Measurements from ENCODE around the gene SUCNR1. TPM values are rescaled to one million over a fixed set of nuclear protein-coding genes. Genes with fewer than 3 reads are reported as not detected.
"Not testable (repeated sequence)": the region's sequence is repeated elsewhere in the genome, so short reads cannot be mapped to it uniquely, and the experiment has no call there.

The SUCNR1 gene
- total RNA-seq, 1 experiment from 2014 or later: 0.03 TPM

DNA sequence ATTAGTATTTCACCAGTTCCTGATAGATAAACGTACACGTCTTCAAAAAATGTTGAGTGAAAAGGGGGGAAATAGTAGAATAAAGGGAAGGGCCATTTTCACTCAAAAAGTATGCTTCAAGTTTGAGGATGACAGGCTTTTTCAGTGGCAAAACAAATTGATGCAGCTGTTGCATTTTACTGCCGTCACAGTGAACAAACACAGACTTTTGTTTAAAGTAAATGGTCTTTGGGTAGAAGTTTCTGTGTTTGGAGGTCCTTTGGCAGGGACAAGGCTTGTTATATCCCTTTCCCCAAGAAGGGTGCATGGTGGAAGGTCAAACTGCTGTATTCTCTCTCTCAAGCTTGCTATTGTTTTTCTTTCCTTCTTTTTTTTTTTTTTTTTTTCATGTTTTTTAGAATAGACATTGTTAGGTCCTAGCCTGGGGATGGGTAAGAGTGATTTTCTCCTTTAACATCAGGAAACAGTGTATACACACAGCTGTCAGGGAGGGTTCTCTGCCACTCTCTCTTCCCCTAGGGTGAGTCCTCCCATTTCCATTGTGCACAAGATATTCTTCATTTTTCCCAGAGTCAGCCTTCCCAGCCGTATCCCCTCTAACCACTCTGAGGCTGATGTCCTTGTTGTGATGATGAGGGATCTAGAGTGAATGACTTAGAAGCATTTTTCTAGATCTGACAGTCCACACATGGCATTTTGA lies 6.6 kb upstream of the SUCNR1 start:
- in situ Hi-C loops (cut with HindIII; ENCODE audit: low pct_unique_long_range_greater_than_20kb, low sequenced_read_pairs): no loop called here
- DNase-seq (ENCODE audit: low read depth, low spot score): no peak

DNA sequence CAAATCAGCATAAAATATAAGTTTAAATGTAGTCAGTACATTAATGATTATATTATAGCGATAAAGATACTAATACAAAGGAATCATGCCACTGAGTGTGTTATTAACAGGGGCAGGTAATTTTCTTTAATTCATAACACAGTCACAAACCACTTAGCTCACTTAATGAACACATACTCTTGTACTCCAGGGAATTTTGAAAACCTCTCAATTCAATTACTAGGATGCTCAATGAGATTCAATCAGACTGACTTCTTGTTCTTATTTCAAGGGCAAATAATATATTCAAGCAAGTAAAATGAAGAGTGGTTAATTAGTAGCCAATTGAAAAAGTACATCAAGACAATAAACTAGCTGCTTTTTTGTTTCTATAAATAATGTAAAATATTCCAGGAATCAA lies 5.8 kb upstream of the SUCNR1 start:
- DNase-seq (ENCODE audit: low read depth, low spot score): no peak
- in situ Hi-C loops (cut with HindIII; ENCODE audit: low pct_unique_long_range_greater_than_20kb, low sequenced_read_pairs): no loop called here

DNA sequence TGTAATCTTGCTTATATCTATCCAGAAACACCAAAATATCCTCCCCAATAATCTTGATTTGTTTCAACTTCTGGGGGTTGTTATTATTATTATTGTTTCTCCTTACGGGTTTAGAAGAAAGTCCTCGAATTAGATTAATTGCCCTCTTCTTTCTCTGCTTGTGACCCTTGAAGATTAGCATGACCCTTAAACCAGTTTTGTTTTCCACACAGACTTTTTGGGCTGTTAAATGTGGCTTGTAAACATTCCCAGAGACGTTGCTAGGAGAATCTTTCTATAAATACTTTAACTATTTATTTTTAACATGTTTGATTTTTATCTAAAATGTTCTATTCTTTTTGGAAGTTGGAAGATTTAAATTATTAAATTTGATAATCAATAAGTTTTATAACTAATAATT lies 4.3 kb upstream of the SUCNR1 start:
- in situ Hi-C loops (cut with HindIII; ENCODE audit: low pct_unique_long_range_greater_than_20kb, low sequenced_read_pairs): no loop called here
- DNase-seq (ENCODE audit: low read depth, low spot score): no peak

DNA sequence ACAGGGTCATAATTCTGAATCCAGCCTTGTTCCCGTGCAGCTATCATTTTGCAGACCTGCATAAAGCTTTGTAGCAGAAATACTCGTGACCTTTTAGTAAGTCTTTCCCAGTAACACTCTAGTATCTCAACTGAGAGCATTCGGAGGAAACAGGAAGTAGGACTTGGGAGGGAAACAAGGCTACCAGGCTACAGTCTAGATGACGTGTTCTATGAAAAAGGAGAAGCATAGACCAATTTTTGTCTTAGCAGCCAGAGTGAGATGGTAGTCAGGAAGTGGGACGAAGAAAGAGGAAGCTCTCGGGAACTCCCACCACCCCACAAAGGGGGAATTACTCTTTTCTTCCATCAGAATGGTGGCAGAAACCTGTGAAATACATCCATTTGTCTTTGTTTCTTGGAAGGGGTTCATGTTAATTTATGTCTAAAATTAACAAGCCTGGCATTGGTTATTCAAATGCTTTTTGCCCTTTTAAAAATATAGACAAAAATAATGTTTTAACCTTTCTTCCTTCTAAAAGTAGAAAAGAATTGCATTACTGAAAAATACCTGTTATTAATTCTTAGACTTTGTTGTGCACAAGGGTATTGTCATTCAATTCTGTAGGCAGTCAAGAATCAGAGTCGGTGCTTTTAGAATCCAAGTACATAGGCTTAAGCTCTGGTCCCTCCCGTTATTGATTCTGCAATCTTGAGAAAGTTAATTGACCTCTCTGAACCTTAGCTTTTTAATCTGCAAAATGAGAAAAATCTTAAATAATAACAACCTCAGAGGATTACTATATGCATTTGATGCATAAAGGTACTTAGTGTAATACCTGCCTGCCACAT lies 1.6 kb upstream of the SUCNR1 start:
- peak; percentile 56 for DNase-seq (ENCODE audit: low read depth, low spot score)
- in situ Hi-C loops (cut with HindIII; ENCODE audit: low pct_unique_long_range_greater_than_20kb, low sequenced_read_pairs): no loop called here

DNA sequence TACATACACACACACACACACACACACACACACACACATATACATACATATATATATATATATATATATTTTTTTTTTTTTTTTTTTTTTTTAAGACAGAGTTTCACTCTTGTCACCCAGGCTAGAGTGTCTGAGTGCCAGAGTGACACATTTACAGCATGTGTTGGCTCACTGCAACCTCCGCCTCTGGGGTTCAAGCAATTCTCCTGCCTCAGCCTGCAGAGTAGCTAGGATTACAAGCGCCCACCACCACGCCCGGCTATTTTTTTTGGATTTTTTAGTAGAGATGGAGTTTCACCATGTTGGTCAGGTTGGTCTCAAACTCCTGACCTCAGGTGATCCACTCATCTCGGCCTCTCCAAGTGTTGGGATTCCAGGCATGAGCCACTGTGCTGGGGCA lies 636 bp downstream of the SUCNR1 start:
- in situ Hi-C loops (cut with HindIII; ENCODE audit: low pct_unique_long_range_greater_than_20kb, low sequenced_read_pairs); DNase-seq (ENCODE audit: low read depth, low spot score): not testable (repeated sequence)

DNA sequence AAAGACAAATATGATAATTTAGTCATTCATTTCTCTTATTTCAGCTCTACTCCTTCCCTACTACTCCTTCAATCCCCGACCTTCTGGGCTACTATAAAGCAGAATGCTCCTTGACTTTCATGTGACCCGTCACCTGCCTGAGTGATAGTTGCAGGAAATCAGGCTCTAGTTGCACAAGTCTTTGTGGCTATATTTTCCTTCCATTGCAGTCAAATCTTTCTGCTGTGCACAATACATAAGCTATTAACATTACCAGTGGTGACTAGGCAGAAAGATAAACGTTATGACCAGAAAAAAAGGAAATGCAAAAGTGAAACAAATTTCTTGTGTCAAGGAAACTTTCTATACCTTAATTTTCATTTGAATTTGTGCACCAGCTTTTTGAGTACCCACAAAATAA lies 2.3 kb downstream of the SUCNR1 start:
- in situ Hi-C loops (cut with HindIII; ENCODE audit: low pct_unique_long_range_greater_than_20kb, low sequenced_read_pairs): no loop called here
- DNase-seq (ENCODE audit: low read depth, low spot score): peak; percentile 46

DNA sequence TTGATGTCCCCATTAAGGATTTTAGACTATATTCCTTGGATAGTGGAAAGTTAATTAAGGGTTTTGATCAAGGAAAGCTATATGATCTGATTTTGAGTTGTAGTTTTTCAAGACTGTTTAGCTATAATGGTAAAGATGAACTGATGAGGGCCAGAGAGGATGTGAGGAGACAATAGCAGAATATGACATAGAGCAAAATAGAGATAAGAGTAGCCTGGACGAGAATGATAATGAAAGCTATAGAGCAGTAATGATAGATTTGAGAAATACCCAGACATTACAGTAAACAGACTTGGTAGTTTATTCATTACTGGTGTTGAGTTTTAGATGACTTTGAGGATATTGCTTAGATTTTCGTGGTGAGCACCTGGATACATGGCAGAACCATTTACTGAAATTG lies 3.8 kb downstream of the SUCNR1 start:
- in situ Hi-C loops (cut with HindIII; ENCODE audit: low pct_unique_long_range_greater_than_20kb, low sequenced_read_pairs): no loop called here
- no peak for DNase-seq (ENCODE audit: low read depth, low spot score)

DNA sequence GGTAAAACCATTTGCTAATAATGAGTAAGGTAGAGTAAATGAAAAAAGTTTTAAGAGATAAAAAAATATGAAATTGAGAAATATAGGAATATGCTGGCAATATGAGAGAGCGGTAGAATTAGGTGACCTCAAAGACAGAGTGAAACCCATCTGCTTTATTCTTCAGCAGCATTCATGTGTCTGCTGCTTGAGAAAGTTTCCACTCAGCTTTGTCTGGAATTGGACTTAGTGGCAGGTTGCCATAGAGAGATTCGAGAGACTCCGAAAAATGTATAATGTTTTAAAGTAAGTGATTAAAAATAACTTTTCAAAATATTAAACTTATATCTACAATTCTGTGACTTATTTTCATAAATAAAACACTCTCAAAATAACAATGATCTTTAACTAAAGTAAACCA lies 5.0 kb downstream of the SUCNR1 start:
- DNase-seq (ENCODE audit: low read depth, low spot score): no peak
- in situ Hi-C loops (cut with HindIII; ENCODE audit: low pct_unique_long_range_greater_than_20kb, low sequenced_read_pairs): no loop called here

DNA sequence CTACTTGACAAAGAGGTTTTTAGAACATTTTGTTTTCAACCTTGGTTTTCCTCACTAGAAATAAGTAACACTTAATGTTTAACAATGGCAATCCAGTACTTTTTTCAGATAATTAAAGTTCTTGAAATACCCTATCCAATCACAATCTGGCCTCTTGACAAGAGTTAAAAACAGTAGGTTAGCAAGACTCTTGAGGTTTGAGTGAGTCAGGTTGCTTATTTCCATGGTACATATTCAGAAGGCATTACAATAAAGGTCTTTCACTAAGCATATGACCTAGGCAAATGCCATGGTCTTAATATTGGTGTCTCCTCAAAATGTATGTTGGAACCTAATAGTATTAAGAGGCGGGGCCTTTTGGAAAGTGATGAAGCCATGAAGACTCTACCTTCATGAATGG lies 5.6 kb downstream of the SUCNR1 start:
- peak; percentile 2 for DNase-seq (ENCODE audit: low read depth, low spot score)
- in situ Hi-C loops (cut with HindIII; ENCODE audit: low pct_unique_long_range_greater_than_20kb, low sequenced_read_pairs): no loop called here

DNA sequence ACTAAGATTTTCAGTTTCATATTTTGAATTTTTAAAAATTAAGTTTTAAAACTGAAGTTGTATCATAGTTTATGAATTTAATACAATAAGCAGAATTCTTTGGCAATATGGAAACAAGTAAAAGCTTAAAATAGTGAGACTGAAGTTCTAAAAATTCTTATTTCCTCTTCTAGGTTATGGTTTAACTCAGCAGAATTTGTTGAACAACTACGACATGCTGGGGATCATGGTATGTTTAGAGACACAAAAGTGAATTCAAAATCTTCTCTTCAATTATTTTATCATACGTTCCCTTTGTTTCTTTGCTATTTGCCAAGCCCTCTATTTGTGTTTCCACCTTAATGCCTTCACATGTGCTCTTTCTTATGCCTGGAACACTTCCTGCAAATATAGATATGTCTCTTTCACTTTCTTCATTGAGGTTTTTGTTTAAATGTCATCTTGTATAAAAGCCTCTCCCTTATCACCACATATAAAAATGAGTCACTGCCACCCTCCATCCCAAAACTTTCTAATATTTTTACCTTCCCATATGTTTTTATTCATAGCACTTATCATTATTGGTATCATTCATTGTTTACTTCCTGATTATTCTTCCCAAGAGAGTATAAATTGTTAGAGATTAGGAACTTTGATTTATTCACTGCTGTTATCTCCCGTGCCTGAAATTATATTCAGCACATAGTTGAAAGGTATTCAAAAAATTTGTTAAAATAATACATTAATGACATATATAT lies 6.4 kb downstream of the SUCNR1 start:
- no peak for DNase-seq (ENCODE audit: low read depth, low spot score)
- in situ Hi-C loops (cut with HindIII; ENCODE audit: low pct_unique_long_range_greater_than_20kb, low sequenced_read_pairs): no loop called here

DNA sequence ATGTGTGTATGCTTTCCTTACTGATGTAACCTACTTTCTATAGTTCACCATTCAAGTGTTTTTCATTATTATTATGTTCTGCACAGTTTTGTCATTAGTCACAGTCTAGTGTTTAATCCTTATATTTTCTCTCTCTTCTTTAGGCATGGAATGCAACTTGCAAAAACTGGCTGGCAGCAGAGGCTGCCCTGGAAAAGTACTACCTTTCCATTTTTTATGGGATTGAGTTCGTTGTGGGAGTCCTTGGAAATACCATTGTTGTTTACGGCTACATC lies 6.9 kb downstream of the SUCNR1 start:
- in situ Hi-C loops (cut with HindIII; ENCODE audit: low pct_unique_long_range_greater_than_20kb, low sequenced_read_pairs): no loop called here
- no peak for DNase-seq (ENCODE audit: low read depth, low spot score)

DNA sequence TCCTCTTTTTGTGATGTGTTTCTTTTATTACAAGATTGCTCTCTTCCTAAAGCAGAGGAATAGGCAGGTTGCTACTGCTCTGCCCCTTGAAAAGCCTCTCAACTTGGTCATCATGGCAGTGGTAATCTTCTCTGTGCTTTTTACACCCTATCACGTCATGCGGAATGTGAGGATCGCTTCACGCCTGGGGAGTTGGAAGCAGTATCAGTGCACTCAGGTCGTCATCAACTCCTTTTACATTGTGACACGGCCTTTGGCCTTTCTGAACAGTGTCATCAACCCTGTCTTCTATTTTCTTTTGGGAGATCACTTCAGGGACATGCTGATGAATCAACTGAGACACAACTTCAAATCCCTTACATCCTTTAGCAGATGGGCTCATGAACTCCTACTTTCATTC lies 7.7 kb downstream of the SUCNR1 start:
- DNase-seq (ENCODE audit: low read depth, low spot score): no peak
- in situ Hi-C loops (cut with HindIII; ENCODE audit: low pct_unique_long_range_greater_than_20kb, low sequenced_read_pairs): no loop called here

DNA sequence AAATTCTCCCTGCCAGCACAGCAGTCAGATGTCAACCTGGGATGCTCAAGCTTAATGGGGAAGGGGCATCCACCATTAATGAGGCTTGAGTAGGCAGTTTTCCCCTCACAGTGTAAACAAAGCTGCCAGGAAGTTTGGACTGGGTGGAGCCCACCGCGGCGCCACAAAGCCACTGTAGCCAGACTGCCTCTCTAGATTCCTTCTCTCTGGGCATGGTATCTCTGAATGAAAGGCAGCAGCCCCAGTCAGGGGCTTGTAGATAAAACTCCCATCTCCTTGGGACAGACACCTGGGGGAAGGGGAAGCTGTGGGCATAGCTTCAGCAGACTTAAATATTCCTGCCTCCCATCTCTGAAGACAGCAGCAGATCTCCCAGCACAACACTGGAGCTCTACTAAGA lies 12.0 kb downstream of the SUCNR1 start:
- DNase-seq (ENCODE audit: low read depth, low spot score); in situ Hi-C loops (cut with HindIII; ENCODE audit: low pct_unique_long_range_greater_than_20kb, low sequenced_read_pairs): not testable (repeated sequence)

DNA sequence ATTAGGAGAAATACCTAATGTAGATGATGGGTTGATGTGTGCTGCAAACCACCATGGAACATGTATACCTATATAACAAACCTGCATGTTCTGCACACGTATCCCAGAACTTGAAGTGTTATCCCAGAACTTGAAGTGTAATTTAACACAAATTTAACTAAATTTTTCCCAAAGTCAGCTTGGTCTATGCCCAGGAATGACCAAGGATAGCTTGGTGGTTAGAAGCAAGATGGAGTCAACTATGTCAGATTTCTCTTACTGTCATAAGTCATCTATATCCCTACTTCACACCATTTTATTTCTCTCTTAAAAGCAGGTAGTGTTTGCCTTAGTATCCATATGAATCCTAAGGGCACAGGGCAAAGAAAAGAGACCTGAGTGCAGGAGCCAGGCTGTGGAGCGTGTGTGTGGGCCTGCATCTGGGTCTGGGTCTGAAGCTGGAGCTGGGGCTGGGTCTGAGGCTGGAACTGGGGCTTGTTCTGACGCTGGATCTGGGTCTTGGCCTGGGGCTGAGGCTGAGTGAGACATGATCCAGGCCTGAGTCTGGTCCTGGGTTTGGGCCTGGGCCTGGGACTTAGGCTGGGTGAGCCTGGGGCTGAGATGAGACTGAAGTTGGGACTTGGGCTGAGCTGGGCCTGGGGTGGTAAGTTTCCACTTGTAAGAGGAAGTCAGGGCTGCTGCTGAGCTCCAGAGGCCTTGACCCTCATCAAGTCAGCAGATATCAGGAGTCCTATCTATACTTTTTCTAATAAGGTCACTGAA lies 14.2 kb downstream of the SUCNR1 start:
- in situ Hi-C loops (cut with HindIII; ENCODE audit: low pct_unique_long_range_greater_than_20kb, low sequenced_read_pairs); DNase-seq (ENCODE audit: low read depth, low spot score): not testable (repeated sequence)

DNA sequence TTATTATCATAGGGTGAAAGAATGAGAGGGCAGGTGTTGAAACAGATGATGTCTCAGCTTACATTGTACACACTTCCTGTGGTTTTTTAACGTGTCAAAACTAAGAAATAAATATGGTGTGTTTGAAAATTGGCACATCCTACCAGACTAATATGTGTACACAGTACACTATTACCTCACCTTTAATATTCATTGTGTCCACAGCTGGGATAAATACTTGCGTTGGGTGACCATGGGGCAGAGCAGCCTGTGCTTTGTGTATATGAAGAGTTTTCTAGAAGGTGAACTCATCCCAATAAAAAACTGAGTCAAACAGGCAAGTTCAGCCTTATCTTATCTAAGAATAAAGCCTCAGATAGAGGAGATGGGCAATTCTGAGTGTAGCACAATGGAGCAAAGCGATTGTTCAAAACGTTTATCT lies 17.3 kb downstream of the SUCNR1 start:
- in situ Hi-C loops (cut with HindIII; ENCODE audit: low pct_unique_long_range_greater_than_20kb, low sequenced_read_pairs): no loop called here
- no peak for DNase-seq (ENCODE audit: low read depth, low spot score)

DNA sequence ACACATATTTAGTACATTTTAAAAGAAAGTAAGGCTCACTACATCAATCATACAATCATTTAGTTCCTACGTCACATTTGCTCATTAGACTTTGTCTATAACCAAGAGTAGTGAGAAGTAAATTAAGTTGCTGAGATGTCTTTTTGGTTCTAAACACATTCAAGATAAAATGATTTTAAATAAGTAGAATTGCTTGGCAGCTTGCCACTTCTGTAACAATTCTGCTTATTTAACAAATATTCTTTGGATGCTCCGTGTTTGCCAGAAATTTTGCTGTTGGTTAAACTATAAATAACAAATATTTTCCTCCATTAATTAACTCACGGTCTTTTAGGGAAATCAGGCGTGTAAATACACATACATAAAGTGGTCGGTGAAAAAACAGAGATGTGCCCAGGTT lies 18.3 kb downstream of the SUCNR1 start:
- in situ Hi-C loops (cut with HindIII; ENCODE audit: low pct_unique_long_range_greater_than_20kb, low sequenced_read_pairs): no loop called here
- DNase-seq (ENCODE audit: low read depth, low spot score): no peak

DNA sequence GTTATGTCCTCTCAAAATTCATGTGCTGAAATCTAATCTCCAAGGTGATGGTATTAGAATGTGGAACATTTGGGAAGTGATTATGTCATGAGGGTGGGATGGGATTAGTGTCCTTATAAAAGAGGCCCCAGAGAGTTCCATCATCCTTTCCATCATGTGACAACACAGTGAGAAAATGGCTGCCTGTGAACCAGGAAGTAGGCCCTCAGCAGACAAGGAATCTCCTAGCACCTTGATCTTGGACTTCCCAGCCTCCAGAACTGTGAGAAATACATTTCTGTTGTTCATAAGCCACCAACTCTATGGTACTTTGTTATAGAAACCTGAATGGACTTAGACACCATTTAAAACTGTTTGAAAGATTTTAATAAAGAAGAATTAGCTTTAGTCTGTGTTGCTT lies 20.8 kb downstream of the SUCNR1 start:
- in situ Hi-C loops (cut with HindIII; ENCODE audit: low pct_unique_long_range_greater_than_20kb, low sequenced_read_pairs): no loop called here
- DNase-seq (ENCODE audit: low read depth, low spot score): no peak

All from SK-MEL-5 (cell line).